ENCODE results near the gene KCNJ18. TPM values are rescaled to one million over a fixed set of nuclear protein-coding genes. Genes with fewer than 3 reads are reported as not detected.
"Not testable (repeated sequence)": the region's sequence is repeated elsewhere in the genome, so short reads cannot be mapped to it uniquely, and the experiment has no call there.

KCNJ18 gene
- polyA plus RNA-seq, 1 donor from 2014 or later: not detected

GRCh38 chr17:21674242-21674731 lies 18.0 kb upstream of the KCNJ18 start:
- H4K20me1 ChIP-seq (ENCODE audit: insufficient read depth): no peaks in the 10 kb centered on the region
- H3K27me3 ChIP-seq (ENCODE audit: insufficient read depth, low read depth, low read length): no peaks in the 10 kb centered on the region
- H3K9me3 ChIP-seq (ENCODE audit: low read length): no peaks in the 10 kb centered on the region
- TF ChIP-seq SMC3 (conservative IDR thresholded peaks at IDR 0.05; ENCODE audit: poor library complexity) (no peak), POLR2AphosphoS5 (IDR thresholded peaks at IDR 0.05) (no peak), RAD21 (conservative IDR thresholded peaks at IDR 0.05) (no peak), TAF1 (IDR thresholded peaks at IDR 0.05; ENCODE audit: low read depth) (no peak), EZH2 (IDR thresholded peaks at IDR 0.05; ENCODE audit: borderline replicate concordance, insufficient read depth, low read length, poor library complexity, severe bottlenecking) (no peak)
- no peaks in the 10 kb centered on the region for H3K79me2 ChIP-seq (replicated peaks; ENCODE audit: insufficient read depth, low read length)
- no peak overlapping the region for H3K27ac ChIP-seq (ENCODE audit: low read length)
- no peak overlapping the region for H3K9ac ChIP-seq (ENCODE audit: low read length)
- H3K4me3 ChIP-seq (ENCODE audit: low read length): no peak overlapping the region
- no peaks in the 10 kb centered on the region for H3K9me2 ChIP-seq (ENCODE audit: insufficient read depth, low read length)
- H2AFZ ChIP-seq (ENCODE audit: low read depth, low read length): no peak overlapping the region
- no peaks in the 10 kb centered on the region for H3K36me3 ChIP-seq (ENCODE audit: insufficient read depth, low read length)
- no peak overlapping the region for H3K4me2 ChIP-seq (ENCODE audit: low read length)
- no peaks in the 10 kb centered on the region for H3F3A ChIP-seq (ENCODE audit: insufficient read depth, low read length, poor library complexity, severe bottlenecking)

GRCh38 chr17:21674891-21675738 lies 17.2 kb upstream of the KCNJ18 start:
- H3K36me3 ChIP-seq (ENCODE audit: insufficient read depth, low read length); H3K9ac ChIP-seq (ENCODE audit: low read length); H3K79me2 ChIP-seq (replicated peaks; ENCODE audit: insufficient read depth, low read length); H3F3A ChIP-seq (ENCODE audit: insufficient read depth, low read length, poor library complexity, severe bottlenecking); H3K4me2 ChIP-seq (ENCODE audit: low read length); H3K27ac ChIP-seq (ENCODE audit: low read length); H3K27me3 ChIP-seq (ENCODE audit: insufficient read depth, low read depth, low read length); H4K20me1 ChIP-seq (ENCODE audit: insufficient read depth); H3K9me3 ChIP-seq (ENCODE audit: low read length); H3K4me3 ChIP-seq (ENCODE audit: low read length); H2AFZ ChIP-seq (ENCODE audit: low read depth, low read length); H3K9me2 ChIP-seq (ENCODE audit: insufficient read depth, low read length): not testable (repeated sequence)

GRCh38 chr17:21675739-21676130 lies 16.6 kb upstream of the KCNJ18 start:
- not testable (repeated sequence) for H3K36me3 ChIP-seq (ENCODE audit: insufficient read depth, low read length); H3K27me3 ChIP-seq (ENCODE audit: insufficient read depth, low read depth, low read length); H3K4me3 ChIP-seq (ENCODE audit: low read length); H4K20me1 ChIP-seq (ENCODE audit: insufficient read depth); H3K4me2 ChIP-seq (ENCODE audit: low read length); H3K9me2 ChIP-seq (ENCODE audit: insufficient read depth, low read length); H3K27ac ChIP-seq (ENCODE audit: low read length); H3K9ac ChIP-seq (ENCODE audit: low read length); H3K9me3 ChIP-seq (ENCODE audit: low read length); H3F3A ChIP-seq (ENCODE audit: insufficient read depth, low read length, poor library complexity, severe bottlenecking); H2AFZ ChIP-seq (ENCODE audit: low read depth, low read length); H3K79me2 ChIP-seq (replicated peaks; ENCODE audit: insufficient read depth, low read length)

- no peak overlapping the region for H3K27ac ChIP-seq (ENCODE audit: low read length)
- no peaks in the 10 kb centered on the region for H3K9me3 ChIP-seq (ENCODE audit: low read length)
- TF ChIP-seq CTCF (IDR thresholded peaks at IDR 0.05; ENCODE audit: poor library complexity, severe bottlenecking) (no peak), RAD21 (conservative IDR thresholded peaks at IDR 0.05) (no peak), MXI1 (conservative IDR thresholded peaks at IDR 0.05; ENCODE audit: poor library complexity, severe bottlenecking) (no peak)
Measured at GRCh38 chr17:21676281-21677111, 15.8 kb upstream of the KCNJ18 start.

More at GRCh38 chr17:21676281-21677111, 15.8 kb upstream of the KCNJ18 start:
- H3K36me3 ChIP-seq (ENCODE audit: insufficient read depth, low read length): no peaks in the 10 kb centered on the region
- no peak overlapping the region for H3K4me2 ChIP-seq (ENCODE audit: low read length)
- H3F3A ChIP-seq (ENCODE audit: insufficient read depth, low read length, poor library complexity, severe bottlenecking): no peaks in the 10 kb centered on the region
- no peaks in the 10 kb centered on the region for H4K20me1 ChIP-seq (ENCODE audit: insufficient read depth)
- H3K79me2 ChIP-seq (replicated peaks; ENCODE audit: insufficient read depth, low read length): no peaks in the 10 kb centered on the region
- H3K9me2 ChIP-seq (ENCODE audit: insufficient read depth, low read length): no peaks in the 10 kb centered on the region
- H3K4me3 ChIP-seq (ENCODE audit: low read length): no peak overlapping the region
- no peak overlapping the region for H3K9ac ChIP-seq (ENCODE audit: low read length)
- H3K27me3 ChIP-seq (ENCODE audit: insufficient read depth, low read depth, low read length): no peaks in the 10 kb centered on the region
- H2AFZ ChIP-seq (ENCODE audit: low read depth, low read length): no peak overlapping the region
